MM.1S (cell line): Measurements from ENCODE around the gene KCNK7.

ENCODE experiments used
- CTCF ChIP-seq: fragments of 300-600 bp; sonication (generic); IDR thresholded peaks from 2 replicates; pipeline ENCODE4 v1.5.1; 2016; ENCODE audit warnings: antibody characterized with exemption, low read length, mixed read lengths
- EZH2 ChIP-seq: fragments of 300-600 bp; sonication (generic); optimal IDR thresholded peaks from 2 replicates; pipeline ENCODE3; 2017; ENCODE audit warnings: low read depth, mild to moderate bottlenecking, antibody characterized with exemption, low read length, mixed read lengths
- EZH2phosphoT487 ChIP-seq: fragments of 300-600 bp; sonication (generic); IDR thresholded peaks from 2 replicates; pipeline ENCODE4 v1.6.1; 2018; ENCODE audit warnings: antibody characterized with exemption, low read length

GRCh38 chr11:65572356-65573051 lies 23.1 kb downstream of the KCNK7 start, which contains the start of gene FAM89B:
- TF ChIP-seq CTCF: no peak
- no peak for TF ChIP-seq EZH2phosphoT487
- TF ChIP-seq EZH2: no peak
